Activated T-cell treated with anti-CD3 and anti-CD28 coated beads for 4 hours (primary cell): ENCODE results near the gene TAF7.
A peak's percentile ranks its signal among the peaks of the same experiment; 100 is the strongest.
"Not testable (repeated sequence)": the region's sequence is repeated elsewhere in the genome, so short reads cannot be mapped to it uniquely, and the experiment has no call there.

Source experiments
- DNase-seq: peaks from one replicate; pipeline ENCODE4 v3.0.0-alpha.2; 2020

The TAF7 gene

GRCh38 chr5:141320225-141321169 lies at the start of gene TAF7:
Gene TAF7, minus strand, starts transcription at chr5:141320784. Its CDS starts 740 bp downstream, at chr5:141320044.
- DNase-seq = peak; percentile 89

GRCh38 chr5:141366016-141366896 lies 45.7 kb upstream of the TAF7 start:
- no peak for DNase-seq

- DNase-seq = no peak
Measured at GRCh38 chr5:141363952-141364660, 43.5 kb upstream of the TAF7 start, which contains the start of gene PCDHGA5. Gene PCDHGA5, plus strand, starts transcription at chr5:141364162. Its CDS starts 169 bp downstream, at chr5:141364331.

GRCh38 chr5:141362719-141363118 lies 42.1 kb upstream of the TAF7 start:
- no peak for DNase-seq

- no peak for DNase-seq
Measured at GRCh38 chr5:141360685-141361084, 40.1 kb upstream of the TAF7 start.

- DNase-seq = no peak
Measured at GRCh38 chr5:141359790-141360426, 39.3 kb upstream of the TAF7 start, which contains the start of gene PCDHGB2. Gene PCDHGB2, plus strand, starts transcription at chr5:141359994. Its CDS starts 142 bp downstream, at chr5:141360136.

- no peak for DNase-seq
Measured at GRCh38 chr5:141356950-141357349, 36.4 kb upstream of the TAF7 start.

GRCh38 chr5:141356133-141356532 lies 35.5 kb upstream of the TAF7 start:
- no peak for DNase-seq

- no peak for DNase-seq
Measured at GRCh38 chr5:141355641-141356040, 35.1 kb upstream of the TAF7 start.

GRCh38 chr5:141354900-141355469 lies 34.4 kb upstream of the TAF7 start, which contains the start of gene PCDHGA4:
Gene PCDHGA4, plus strand, starts transcription at chr5:141355021. Its CDS starts 87 bp downstream, at chr5:141355108.
- DNase-seq = no peak

- DNase-seq = no peak
Measured at GRCh38 chr5:141351591-141351990, 31.0 kb upstream of the TAF7 start.

- DNase-seq = no peak
Measured at GRCh38 chr5:141349917-141350619, 29.5 kb upstream of the TAF7 start, which contains the start of gene PCDHGB1. Gene PCDHGB1, plus strand, starts transcription at chr5:141350099. Its CDS starts 162 bp downstream, at chr5:141350261.

GRCh38 chr5:141346017-141346416 lies 25.4 kb upstream of the TAF7 start:
- not testable (repeated sequence) for DNase-seq

- DNase-seq = no peak
Measured at GRCh38 chr5:141345327-141345726, 24.7 kb upstream of the TAF7 start.

GRCh38 chr5:141343953-141344463 lies 23.4 kb upstream of the TAF7 start:
- DNase-seq = no peak

- no peak for DNase-seq
Measured at GRCh38 chr5:141343242-141343952, 22.8 kb upstream of the TAF7 start, which contains the start of gene PCDHGA3. Gene PCDHGA3, plus strand, starts transcription at chr5:141343829. Its CDS starts 205 bp downstream, at chr5:141344034.

- DNase-seq = no peak
Measured at GRCh38 chr5:141342773-141343172, 22.2 kb upstream of the TAF7 start.

GRCh38 chr5:141340781-141341354 lies 20.3 kb upstream of the TAF7 start:
- DNase-seq = not testable (repeated sequence)
